Esophagus muscularis mucosa (tissue), 3 donors: ENCODE data around the gene SLC27A3.

Experiments used
- CTCF ChIP-seq, 3 experiments: fragments of 200-600 bp in 2 of 3; fragments of 450-650 bp in 1 of 3; sonication (generic) in 2 of 3; IDR thresholded peaks; one replicate each; pipeline ENCODE4 v1.5.1; 2017 to 2019; ENCODE audit warnings: antibody characterized with exemption in 3 of 3, mild to moderate bottlenecking in 2 of 3, moderate library complexity in 1 of 3
- POLR2A ChIP-seq: fragments of 450-650 bp; IDR thresholded peaks from one replicate; pipeline ENCODE4 v1.6.1; 2017; ENCODE audit warnings: antibody characterized with exemption, moderate library complexity, mild to moderate bottlenecking, low read depth
- POLR2AphosphoS5 ChIP-seq, 2 donors: sonication (generic); formaldehyde crosslinking; IDR thresholded peaks; one replicate each; pipeline ENCODE4 v1.6.1; 2017; ENCODE audit warnings: antibody characterized with exemption in 2 of 2

DNA sequence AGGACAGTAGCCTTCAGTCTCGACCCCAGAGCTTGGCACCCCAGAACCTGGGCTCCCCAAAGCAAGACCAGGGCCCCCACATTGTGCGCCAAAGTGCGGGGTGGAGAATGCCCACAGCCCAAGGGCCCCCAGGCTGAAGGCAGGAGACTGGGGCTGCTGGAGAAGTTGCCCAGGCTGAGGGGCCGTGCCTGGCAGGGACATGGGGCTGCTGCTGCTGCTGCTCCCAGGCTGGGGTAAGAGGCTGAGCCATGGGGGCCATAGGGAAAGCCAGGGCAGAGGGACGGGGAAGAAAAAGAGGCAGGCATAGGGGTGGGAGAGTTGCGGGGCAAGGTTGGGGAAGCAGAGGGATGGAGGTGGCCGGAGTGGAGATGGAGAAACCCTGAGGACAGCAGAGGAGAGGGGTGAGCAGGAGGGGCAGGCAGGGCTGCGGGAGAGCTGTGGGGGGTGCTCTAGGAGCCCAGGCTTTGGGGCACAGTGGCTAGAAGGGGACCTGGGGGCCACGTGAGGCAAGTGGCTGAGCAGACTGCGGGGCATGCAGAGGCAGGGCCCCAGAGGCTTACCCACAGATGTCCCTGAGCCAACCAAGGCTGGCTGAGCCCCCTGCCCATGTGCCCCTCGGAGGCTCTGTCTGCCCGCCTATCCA is 18.9 kb downstream of the SLC27A3 start:
- no peak for TF ChIP-seq CTCF (IDR thresholded peaks at IDR 0.05)
- no peak for TF ChIP-seq POLR2A
- no peak for TF ChIP-seq POLR2AphosphoS5 (IDR thresholded peaks at IDR 0.05)
